ENCODE measurements around the gene DGAT2L6. TPM values are rescaled to one million over a fixed set of nuclear protein-coding genes. Genes with fewer than 3 reads are reported as not detected.

DGAT2L6 gene, protein sequence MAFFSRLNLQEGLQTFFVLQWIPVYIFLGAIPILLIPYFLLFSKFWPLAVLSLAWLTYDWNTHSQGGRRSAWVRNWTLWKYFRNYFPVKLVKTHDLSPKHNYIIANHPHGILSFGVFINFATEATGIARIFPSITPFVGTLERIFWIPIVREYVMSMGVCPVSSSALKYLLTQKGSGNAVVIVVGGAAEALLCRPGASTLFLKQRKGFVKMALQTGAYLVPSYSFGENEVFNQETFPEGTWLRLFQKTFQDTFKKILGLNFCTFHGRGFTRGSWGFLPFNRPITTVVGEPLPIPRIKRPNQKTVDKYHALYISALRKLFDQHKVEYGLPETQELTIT
- total RNA-seq = not detected
- not detected for polyA plus RNA-seq
- long read RNA-seq, donor 1 = 0 reads
- long read RNA-seq, donor 2, partial matches to known transcripts = 8 of 48 reads
- long read RNA-seq, donor 2, other reads (novel, unspliced or antisense) = 40 of 48 reads
- long read RNA-seq, donor 3 = 0 reads
- long read RNA-seq, donor 4 = 0 reads
- long read RNA-seq, donor 5 = 0 reads
- long read RNA-seq, donor 6 = 0 reads
- long read RNA-seq, donor 7 = 0 reads
- long read RNA-seq, donor 8 = 0 reads
- long read RNA-seq, donor 9 = 0 reads
- long read RNA-seq, donor 10 = 0 reads

- WGBS, 4 donors = 62 to 69% (median 65%) methylated on average over 3 to 7 of the region's 7 CpGs
- Histone ChIP-seq H3K27me3 (peaks cover 17% of the 10 kb centered on the region), H3K27ac (no peak within 1 kb of the TSS), H3K4me1 (replicated peaks in 1 of 2) (no peaks in the 10 kb centered on the region), H3K9me3 (replicated peaks in 1 of 3) (no peaks in the 10 kb centered on the region), H3K4me3 (no peak within 1 kb of the TSS), H3K36me3 (replicated peaks in 1 of 2) (no peaks in the 10 kb centered on the region)
- DNase-seq = no peak
- intact Hi-C loops (cut with DNase I) = no loop called here
- TF ChIP-seq POLR2A (IDR thresholded peaks at IDR 0.05) = no peak
- TF ChIP-seq CTCF (IDR thresholded peaks at IDR 0.05) = no peak
Observed at GRCh38 chrX:70176938-70177533, at the start of gene DGAT2L6. Gene DGAT2L6, plus strand, starts transcription at chrX:70177483. Its CDS starts 100 bp downstream, at chrX:70177583.

GRCh38 chrX:70128071-70128470 lies 49.2 kb upstream of the DGAT2L6 start:
- Histone ChIP-seq H3K36me3 (replicated peaks in 1 of 2) (no peaks in the 10 kb centered on the region), H3K9me3 (replicated peaks in 1 of 3) (no peaks in the 10 kb centered on the region), H3K4me3 (no peak overlapping the region), H3K27ac (no peak overlapping the region), H3K4me1 (replicated peaks in 1 of 2) (no peaks in the 10 kb centered on the region), H3K27me3 (peaks cover 15% of the 10 kb centered on the region)
- TF ChIP-seq CTCF (IDR thresholded peaks at IDR 0.05) (no peak), POLR2A (IDR thresholded peaks at IDR 0.05) (no peak)
- WGBS, 4 donors = 60 to 64% (median 63%) methylated on average over 1 to 9 of the region's 9 CpGs
- DNase-seq = no peak
- intact Hi-C loops (cut with DNase I) = no loop called here

- Histone ChIP-seq H3K27me3 (peaks cover 15% of the 10 kb centered on the region), H3K27ac (no peak overlapping the region), H3K4me3 (no peak overlapping the region), H3K9me3 (replicated peaks in 1 of 3) (no peaks in the 10 kb centered on the region), H3K36me3 (replicated peaks in 1 of 2) (no peaks in the 10 kb centered on the region), H3K4me1 (replicated peaks in 1 of 2) (peaks cover 0 to 6% of the 10 kb centered on the region in 2 donors)
- intact Hi-C loops (cut with DNase I) = no loop called here
- DNase-seq = no peak
- 22 to 32% (median 25%) methylated on average over 1 of the region's 1 CpG for WGBS, 4 donors
- TF ChIP-seq POLR2A (IDR thresholded peaks at IDR 0.05) (no peak), CTCF (IDR thresholded peaks at IDR 0.05) (no peak)
Observed at GRCh38 chrX:70129816-70130215, 47.5 kb upstream of the DGAT2L6 start.

- Histone ChIP-seq H3K9me3 (replicated peaks in 1 of 3) (no peaks in the 10 kb centered on the region), H3K27me3 (peaks cover 15% of the 10 kb centered on the region), H3K36me3 (replicated peaks in 1 of 2) (no peaks in the 10 kb centered on the region), H3K4me3 (no peak overlapping the region), H3K27ac (no peak overlapping the region), H3K4me1 (replicated peaks in 1 of 2) (peaks cover 0 to 10% of the 10 kb centered on the region in 2 donors)
- DNase-seq = no peak
- no peak for TF ChIP-seq CTCF (IDR thresholded peaks at IDR 0.05)
- TF ChIP-seq POLR2A (IDR thresholded peaks at IDR 0.05) = no peak
- WGBS, 4 donors = 46 to 61% (median 51%) methylated on average over 4 of the region's 4 CpGs
- intact Hi-C loops (cut with DNase I) = no loop called here
Observed at GRCh38 chrX:70132224-70132623, 45.1 kb upstream of the DGAT2L6 start.

All from adrenal gland (tissue), 19 donors.